ENCODE data around the gene LPAR5.

DNA sequence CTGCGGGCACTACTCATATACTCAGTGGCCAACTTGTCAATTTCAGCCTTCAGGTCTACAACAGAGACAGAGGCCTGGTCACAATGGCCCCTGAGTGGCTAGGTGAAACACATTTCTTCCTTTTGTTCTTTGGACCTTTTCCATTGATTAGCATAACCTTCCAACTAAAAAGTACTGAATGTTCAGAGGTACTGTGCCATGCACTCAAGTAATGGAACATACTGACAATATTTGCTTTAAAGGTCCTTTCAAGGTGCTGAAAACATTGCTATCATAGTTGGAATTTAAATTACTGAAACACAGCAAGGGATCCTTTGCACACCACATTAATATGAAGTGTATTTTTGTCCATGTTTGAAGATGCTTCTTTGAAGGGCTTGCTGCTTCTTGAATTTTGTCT lies 17.6 kb upstream of the LPAR5 start:
- TF ChIP-seq NFRKB (IDR thresholded peaks at IDR 0.05) (no peak), HDGF (IDR thresholded peaks at IDR 0.05; ENCODE audit: borderline replicate concordance) (no peak), FOXM1 (IDR thresholded peaks at IDR 0.05; ENCODE audit: borderline replicate concordance) (no peak), SP1 (IDR thresholded peaks at IDR 0.05) (no peak), SUZ12 (IDR thresholded peaks at IDR 0.05) (no peak), TARDBP (IDR thresholded peaks at IDR 0.05) (no peak), LEF1 (IDR thresholded peaks at IDR 0.05; ENCODE audit: borderline replicate concordance) (no peak), BHLHE40 (IDR thresholded peaks at IDR 0.05; ENCODE audit: borderline replicate concordance) (no peak), ARNT (IDR thresholded peaks at IDR 0.05) (no peak), ZNF384 (IDR thresholded peaks at IDR 0.05) (no peak), ELF4 (IDR thresholded peaks at IDR 0.05) (no peak), FOXK2 (IDR thresholded peaks at IDR 0.05) (no peak), CTBP1 (IDR thresholded peaks at IDR 0.05; ENCODE audit: borderline replicate concordance) (no peak), FOXA1 (IDR thresholded peaks at IDR 0.05) (no peak)

Measured in HEK293T (cell line).